Measurements from ENCODE around the gene PI3.

The PI3 gene

DNA sequence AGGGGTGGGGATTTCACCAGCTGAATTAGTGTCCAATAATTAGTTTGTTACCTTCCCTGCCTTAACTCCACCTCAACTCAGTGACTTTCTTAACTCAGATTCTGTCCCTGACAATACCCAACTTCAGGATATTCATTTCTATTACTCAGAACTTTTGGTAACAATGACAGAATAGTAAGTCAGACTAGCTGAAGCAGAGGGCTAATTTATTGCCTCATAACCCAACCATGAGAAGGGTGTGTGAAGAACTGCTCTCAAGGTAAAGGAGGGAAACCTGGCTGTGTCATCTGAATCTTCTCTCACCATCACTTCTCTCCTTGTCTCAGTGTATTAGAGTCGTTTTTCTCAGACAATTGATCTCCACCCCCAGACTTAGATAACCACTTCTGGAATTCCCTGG is 1.2 kb upstream of the PI3 start:
- H2BK120ac ChIP-seq (ENCODE audit: low read depth, low read length), result no peak overlapping the region
- H2BK15ac ChIP-seq (ENCODE audit: low read depth, poor library complexity, severe bottlenecking), result no peak overlapping the region
- H3K27me3 ChIP-seq (ENCODE audit: control insufficient read depth in 1 of 2, insufficient read depth in 1 of 2, low read length in 2 of 2), result peaks cover 0 to 8% of the 10 kb centered on the region in 2 experiments
- H2BK5ac ChIP-seq (ENCODE audit: low read depth, low read length, poor library complexity, severe bottlenecking), result no peak overlapping the region
- no peak overlapping the region for H3K4me2 ChIP-seq (ENCODE audit: low read length, poor library complexity, severe bottlenecking)
- no peaks in the 10 kb centered on the region for H3K79me1 ChIP-seq (replicated peaks; ENCODE audit: low read length, poor library complexity, severe bottlenecking)
- H3K9ac ChIP-seq (ENCODE audit: low read length), result no peak overlapping the region
- H3K18ac ChIP-seq (ENCODE audit: low read depth in 1 of 2, low read length in 2 of 2), result no peak overlapping the region
- no peak overlapping the region for H2BK12ac ChIP-seq (ENCODE audit: low read length in 2 of 2)
- no peak overlapping the region for H4K91ac ChIP-seq (ENCODE audit: low read length)
- no peak overlapping the region for H2AK5ac ChIP-seq (ENCODE audit: low read length, severe bottlenecking)
- H3K4me1 ChIP-seq (ENCODE audit: control insufficient read depth, insufficient read depth, low read depth, low read length), result no peaks in the 10 kb centered on the region
- H4K8ac ChIP-seq (ENCODE audit: low read length), result no peak overlapping the region
- H3K36me3 ChIP-seq (ENCODE audit: control insufficient read depth in 1 of 2, insufficient read depth in 2 of 2, low read depth in 1 of 2, low read length in 2 of 2), result no peaks in the 10 kb centered on the region
- H3K14ac ChIP-seq (ENCODE audit: low read length in 2 of 2), result no peak overlapping the region
- 14% methylated on average over 1 of the region's 1 CpG for WGBS
- no peak overlapping the region for H3K4ac ChIP-seq (ENCODE audit: low read depth in 1 of 2, low read length in 2 of 2)
- no peak for DNase-seq
- H3K9me3 ChIP-seq (ENCODE audit: control insufficient read depth, low read length), result peaks cover 7% of the 10 kb centered on the region
- no peak overlapping the region for H3K4me3 ChIP-seq (ENCODE audit: insufficient read depth in 1 of 2, low read depth in 1 of 2, low read length in 2 of 2)
- no peak overlapping the region for H3K23ac ChIP-seq (ENCODE audit: low read length in 2 of 2)
- H3K27ac ChIP-seq (ENCODE audit: low read length, poor library complexity, severe bottlenecking), result no peak overlapping the region
- no peak overlapping the region for H2AFZ ChIP-seq (ENCODE audit: low read depth, low read length)

DNA sequence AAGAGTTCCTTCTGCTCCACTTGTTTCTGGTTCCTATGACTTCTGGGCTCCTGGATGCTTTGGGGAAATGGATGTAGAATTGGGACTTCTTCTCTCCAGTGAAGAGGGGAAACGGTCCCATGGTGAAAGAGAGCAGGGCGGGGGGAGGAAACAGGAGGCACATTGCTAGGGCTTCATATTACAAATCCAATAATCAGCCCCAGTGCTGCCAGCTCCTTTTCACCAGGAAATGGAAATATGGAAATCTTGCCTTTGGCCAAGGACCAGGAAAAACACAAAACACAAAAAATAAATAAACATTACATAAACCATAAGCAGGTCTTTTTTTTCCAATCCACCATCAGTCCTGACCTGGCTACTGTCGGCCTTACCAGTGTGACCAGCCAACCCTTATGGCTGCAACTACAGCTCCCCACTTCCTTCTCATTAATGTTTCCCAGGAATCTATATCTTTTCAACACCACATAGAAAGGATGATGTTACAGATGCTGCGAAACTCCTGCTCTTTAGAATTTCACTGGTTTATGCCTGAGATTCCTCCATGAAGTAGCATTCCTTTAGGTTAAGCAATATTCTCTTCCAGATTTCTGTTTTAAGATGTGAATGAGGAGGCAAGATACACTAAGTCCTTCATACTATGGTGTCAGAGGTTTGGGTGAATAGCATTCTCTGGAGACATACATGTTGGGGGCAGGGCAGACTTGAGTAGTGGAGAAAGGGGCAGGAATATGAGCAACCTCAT is 2.0 kb downstream of the PI3 start:
- Histone ChIP-seq H3K36me3 (ENCODE audit: control insufficient read depth in 1 of 2, insufficient read depth in 2 of 2, low read depth in 1 of 2, low read length in 2 of 2) (no peaks in the 10 kb centered on the region), H3K27ac (ENCODE audit: low read length, poor library complexity, severe bottlenecking) (no peak overlapping the region), H2BK5ac (ENCODE audit: low read depth, low read length, poor library complexity, severe bottlenecking) (no peak overlapping the region), H2AK5ac (ENCODE audit: low read length, severe bottlenecking) (no peak overlapping the region), H3K9me3 (ENCODE audit: control insufficient read depth, low read length) (no peaks in the 10 kb centered on the region), H4K91ac (ENCODE audit: low read length) (no peak overlapping the region), H3K4me3 (ENCODE audit: insufficient read depth in 1 of 2, low read depth in 1 of 2, low read length in 2 of 2) (no peak overlapping the region), H4K8ac (ENCODE audit: low read length) (no peak overlapping the region), H3K14ac (ENCODE audit: low read length in 2 of 2) (no peak overlapping the region), H3K23ac (ENCODE audit: low read length in 2 of 2) (no peak overlapping the region), H3K79me1 (replicated peaks; ENCODE audit: low read length, poor library complexity, severe bottlenecking) (no peaks in the 10 kb centered on the region), H2AFZ (ENCODE audit: low read depth, low read length) (no peak overlapping the region), H3K9ac (ENCODE audit: low read length) (no peak overlapping the region), H2BK12ac (ENCODE audit: low read length in 2 of 2) (no peak overlapping the region), H2BK120ac (ENCODE audit: low read depth, low read length) (no peak overlapping the region), H3K4me1 (ENCODE audit: control insufficient read depth, insufficient read depth, low read depth, low read length) (no peaks in the 10 kb centered on the region), H3K4me2 (ENCODE audit: low read length, poor library complexity, severe bottlenecking) (no peak overlapping the region), H2BK15ac (ENCODE audit: low read depth, poor library complexity, severe bottlenecking) (no peak overlapping the region), H3K4ac (ENCODE audit: low read depth in 1 of 2, low read length in 2 of 2) (no peak overlapping the region), H3K27me3 (ENCODE audit: control insufficient read depth in 1 of 2, insufficient read depth in 1 of 2, low read length in 2 of 2) (peaks cover 0 to 8% of the 10 kb centered on the region in 2 experiments), H3K18ac (ENCODE audit: low read depth in 1 of 2, low read length in 2 of 2) (no peak overlapping the region)
- WGBS, result 78% methylated on average over 4 of the region's 4 CpGs
- DNase-seq, result no peak

DNA sequence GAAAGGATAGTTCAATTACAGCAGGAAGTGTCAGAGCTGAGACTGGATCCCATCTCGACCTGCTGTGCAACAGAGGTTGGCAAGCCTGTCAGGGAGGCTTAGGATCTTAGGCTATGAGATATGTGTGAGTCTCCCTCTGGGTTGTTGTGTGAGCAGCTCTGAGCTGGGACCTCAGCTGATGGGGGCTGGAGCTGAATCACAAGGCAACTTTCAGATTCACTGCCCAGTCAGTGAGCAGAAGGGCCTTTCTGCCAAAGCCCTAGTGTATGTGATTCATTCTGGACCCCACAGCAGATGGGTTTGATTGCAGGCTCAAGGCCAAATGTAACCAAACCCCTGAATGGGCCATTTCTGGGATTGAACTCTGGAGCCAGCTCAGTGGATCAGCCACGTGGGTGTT is 4.5 kb downstream of the PI3 start:
- Histone ChIP-seq H3K27ac (ENCODE audit: low read length, poor library complexity, severe bottlenecking) (no peak overlapping the region), H2BK5ac (ENCODE audit: low read depth, low read length, poor library complexity, severe bottlenecking) (no peak overlapping the region), H3K36me3 (ENCODE audit: control insufficient read depth in 1 of 2, insufficient read depth in 2 of 2, low read depth in 1 of 2, low read length in 2 of 2) (no peaks in the 10 kb centered on the region), H2BK12ac (ENCODE audit: low read length in 2 of 2) (no peak overlapping the region), H3K4me1 (ENCODE audit: control insufficient read depth, insufficient read depth, low read depth, low read length) (no peaks in the 10 kb centered on the region), H3K27me3 (ENCODE audit: control insufficient read depth in 1 of 2, insufficient read depth in 1 of 2, low read length in 2 of 2) (peaks cover 0 to 8% of the 10 kb centered on the region in 2 experiments), H3K4me2 (ENCODE audit: low read length, poor library complexity, severe bottlenecking) (no peak overlapping the region), H2BK15ac (ENCODE audit: low read depth, poor library complexity, severe bottlenecking) (no peak overlapping the region), H4K8ac (ENCODE audit: low read length) (no peak overlapping the region), H3K4ac (ENCODE audit: low read depth in 1 of 2, low read length in 2 of 2) (no peak overlapping the region), H4K91ac (ENCODE audit: low read length) (no peak overlapping the region), H3K23ac (ENCODE audit: low read length in 2 of 2) (no peak overlapping the region), H3K14ac (ENCODE audit: low read length in 2 of 2) (no peak overlapping the region), H2AFZ (ENCODE audit: low read depth, low read length) (no peak overlapping the region), H3K4me3 (ENCODE audit: insufficient read depth in 1 of 2, low read depth in 1 of 2, low read length in 2 of 2) (peak overlapping the region in 1 of 2 experiments; percentile 3), H3K9ac (ENCODE audit: low read length) (no peak overlapping the region), H3K18ac (ENCODE audit: low read depth in 1 of 2, low read length in 2 of 2) (no peak overlapping the region), H3K9me3 (ENCODE audit: control insufficient read depth, low read length) (no peaks in the 10 kb centered on the region), H3K79me1 (replicated peaks; ENCODE audit: low read length, poor library complexity, severe bottlenecking) (no peaks in the 10 kb centered on the region), H2BK120ac (ENCODE audit: low read depth, low read length) (no peak overlapping the region), H2AK5ac (ENCODE audit: low read length, severe bottlenecking) (no peak overlapping the region)
- DNase-seq, result no peak
- WGBS, result 39% methylated on average over 2 of the region's 2 CpGs

DNA sequence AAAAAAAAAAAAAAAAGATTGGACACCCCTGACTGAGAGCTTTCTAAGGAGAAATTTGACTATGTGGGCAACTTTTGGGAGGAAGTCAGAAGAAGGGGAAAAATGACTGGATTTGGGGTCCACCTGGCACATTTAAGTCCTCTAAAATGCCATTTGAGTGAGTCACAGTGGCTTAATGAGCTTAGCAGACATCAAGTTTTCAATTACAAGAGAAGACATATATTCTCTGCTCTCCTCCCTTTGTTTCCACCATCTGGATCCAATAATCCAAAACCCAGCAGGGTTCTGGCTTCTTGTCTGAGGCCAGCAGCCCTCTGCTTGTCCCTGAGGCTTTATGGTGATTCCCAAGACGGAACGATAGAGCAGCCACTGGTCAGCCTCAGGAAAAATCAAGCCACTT is 6.9 kb downstream of the PI3 start:
- Histone ChIP-seq H4K8ac (ENCODE audit: low read length) (no peak overlapping the region), H2BK5ac (ENCODE audit: low read depth, low read length, poor library complexity, severe bottlenecking) (no peak overlapping the region), H2BK12ac (ENCODE audit: low read length in 2 of 2) (no peak overlapping the region), H3K18ac (ENCODE audit: low read depth in 1 of 2, low read length in 2 of 2) (no peak overlapping the region), H2BK15ac (ENCODE audit: low read depth, poor library complexity, severe bottlenecking) (no peak overlapping the region), H3K4ac (ENCODE audit: low read depth in 1 of 2, low read length in 2 of 2) (no peak overlapping the region), H2BK120ac (ENCODE audit: low read depth, low read length) (no peak overlapping the region), H2AFZ (ENCODE audit: low read depth, low read length) (no peak overlapping the region), H3K4me3 (ENCODE audit: insufficient read depth in 1 of 2, low read depth in 1 of 2, low read length in 2 of 2) (no peak overlapping the region), H3K9me3 (ENCODE audit: control insufficient read depth, low read length) (no peaks in the 10 kb centered on the region), H2AK5ac (ENCODE audit: low read length, severe bottlenecking) (no peak overlapping the region), H4K91ac (ENCODE audit: low read length) (no peak overlapping the region), H3K27ac (ENCODE audit: low read length, poor library complexity, severe bottlenecking) (no peak overlapping the region), H3K9ac (ENCODE audit: low read length) (no peak overlapping the region), H3K14ac (ENCODE audit: low read length in 2 of 2) (no peak overlapping the region), H3K23ac (ENCODE audit: low read length in 2 of 2) (no peak overlapping the region), H3K79me1 (replicated peaks; ENCODE audit: low read length, poor library complexity, severe bottlenecking) (no peaks in the 10 kb centered on the region), H3K36me3 (ENCODE audit: control insufficient read depth in 1 of 2, insufficient read depth in 2 of 2, low read depth in 1 of 2, low read length in 2 of 2) (no peaks in the 10 kb centered on the region), H3K27me3 (ENCODE audit: control insufficient read depth in 1 of 2, insufficient read depth in 1 of 2, low read length in 2 of 2) (peaks cover 0 to 4% of the 10 kb centered on the region in 2 experiments), H3K4me1 (ENCODE audit: control insufficient read depth, insufficient read depth, low read depth, low read length) (no peaks in the 10 kb centered on the region), H3K4me2 (ENCODE audit: low read length, poor library complexity, severe bottlenecking) (no peak overlapping the region)
- no peak for DNase-seq
- WGBS, result 94% methylated on average over 2 of the region's 2 CpGs

Data from mesenchymal stem cell (in vitro differentiated cells and primary cell).